A673 (cell line): ENCODE results near the gene KISS1R. TPM values are rescaled to one million over a fixed set of nuclear protein-coding genes. Genes with fewer than 3 reads are reported as not detected.

ENCODE experiments used
- BruUV-seq: library from RNA; stranded (reverse); fragments of 400-500 nt; replicated peaks from 2 replicates; lab custom pipeline; 2021; lab: Mats Ljungman, UMichigan
- CTCF ChIA-PET: fragments of 300-600 bp; sonication (Branson Sonifier 250); formaldehyde crosslinking; loops from one replicate; lab custom pipeline; 2022; ENCODE audit warnings: antibody characterized with exemption; lab: Charles Lee
- POLR2A ChIA-PET: fragments of 300-600 bp; sonication (Branson Sonifier 250); formaldehyde crosslinking; loops from one replicate; lab custom pipeline; 2022; ENCODE audit warnings: antibody characterized with exemption; ENCODE audit not compliant: low non-redundant PET; lab: Charles Lee
- DNase-seq: peaks from one replicate; pipeline ENCODE4 v3.0.0-alpha.2; 2015; ENCODE audit warnings: low spot score
- H3K27ac ChIP-seq: fragments of 200-600 bp; sonication (generic); 2 replicates; pipeline ENCODE4 v1.5.1; 2016; ENCODE audit warnings: mixed run types, low read depth, mild to moderate bottlenecking, mixed read lengths, antibody characterized with exemption, low read length; ENCODE audit not compliant: poor library complexity, severe bottlenecking
- H3K27me3 ChIP-seq: fragments of 200-600 bp; sonication (generic); replicated peaks from 2 replicates; pipeline ENCODE4 v1.6.1; 2017; ENCODE audit warnings: mixed run types, low read depth, mild to moderate bottlenecking, mixed read lengths, antibody characterized with exemption, low read length; ENCODE audit not compliant: insufficient read depth, poor library complexity
- H3K36me3 ChIP-seq: fragments of 200-600 bp; sonication (generic); 2 replicates; pipeline ENCODE4 v1.6.1; 2016; ENCODE audit warnings: mixed run types, mild to moderate bottlenecking, mixed read lengths, antibody characterized with exemption, low read length; ENCODE audit not compliant: insufficient read depth, poor library complexity, severe bottlenecking
- H3K4me1 ChIP-seq: fragments of 200-600 bp; sonication (generic); 2 replicates; pipeline ENCODE4 v1.6.1; 2017; ENCODE audit warnings: mixed run types, mild to moderate bottlenecking, mixed read lengths, antibody characterized with exemption, low read length; ENCODE audit not compliant: insufficient read depth, poor library complexity, severe bottlenecking
- H3K4me3 ChIP-seq: fragments of 200-600 bp; sonication (generic); 2 replicates; pipeline ENCODE4 v1.5.1; 2016; ENCODE audit warnings: low read depth, mixed run types, mild to moderate bottlenecking, mixed read lengths, low read length; ENCODE audit not compliant: poor library complexity, severe bottlenecking
- H3K9me3 ChIP-seq: fragments of 200-600 bp; sonication (generic); 2 replicates; pipeline ENCODE4 v1.6.1; 2016; ENCODE audit warnings: mixed run types, low read depth, mild to moderate bottlenecking, mixed read lengths, antibody characterized with exemption, low read length; ENCODE audit not compliant: poor library complexity, severe bottlenecking
- EZH2 ChIP-seq: fragments of 200-600 bp; sonication (generic); IDR thresholded peaks from 2 replicates; pipeline ENCODE4 v1.6.1; 2017; ENCODE audit warnings: borderline replicate concordance, low read depth, mild to moderate bottlenecking, mixed read lengths, antibody characterized with exemption, low read length; ENCODE audit not compliant: poor library complexity, severe bottlenecking
- intact Hi-C: fragments of 100-400 bp; cut with micrococcal nuclease; formaldehyde crosslinking; loops from one replicate; pipeline ENCODE4 v1.10.0; 2022; ENCODE audit not compliant: unreplicated experiment
- total RNA-seq: library from RNA; stranded (reverse); gene quantifications from 2 replicates; pipeline ENCODE4 v1.2.3, GENCODE V29; 2021
- TF ChIP-seq, protein P1 (sequence below): fragments of 300-800, 200-600 bp; sonication (generic); conservative IDR thresholded peaks from 2 replicates; pipeline ENCODE4 v1.5.1; 2017; ENCODE audit warnings: low read depth, mild to moderate bottlenecking, antibody characterized with exemption, low read length, moderate library complexity, mixed read lengths

KISS1R gene
- total RNA-seq, 1 experiment from 2014 or later = not detected

DNA sequence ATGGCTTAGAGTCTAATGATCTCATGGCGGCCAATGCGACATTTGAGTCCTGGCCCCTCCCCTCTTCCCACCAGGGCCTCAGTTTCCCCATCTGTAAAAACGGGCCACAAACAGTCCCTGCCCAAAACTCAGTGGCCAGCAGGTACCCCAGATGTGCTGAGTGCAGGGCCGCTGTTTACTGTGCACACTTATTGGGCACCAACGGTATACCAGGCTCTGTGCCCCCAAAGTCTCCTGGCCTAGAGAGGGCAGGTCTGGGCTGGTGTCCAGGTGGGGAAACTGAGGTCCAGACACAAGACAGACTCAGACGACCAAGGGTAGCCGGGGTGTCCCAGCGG is 43.4 kb downstream of the KISS1R start:
- CTCF ChIA-PET = no interaction called here
- BruUV-seq = no TSS peak
- Histone ChIP-seq H3K27ac (no peak overlapping the region), H3K9me3 (no peaks in the 10 kb centered on the region), H3K36me3 (peaks cover 6% of the 10 kb centered on the region), H3K4me3 (no peak overlapping the region), H3K4me1 (peaks cover 8% of the 10 kb centered on the region), H3K27me3 (no peaks in the 10 kb centered on the region)
- DNase-seq = no peak
- POLR2A ChIA-PET = no interaction called here
- intact Hi-C loops = no loop called here
- no peak for TF ChIP-seq EZH2
- TF ChIP-seq, protein P1, sequence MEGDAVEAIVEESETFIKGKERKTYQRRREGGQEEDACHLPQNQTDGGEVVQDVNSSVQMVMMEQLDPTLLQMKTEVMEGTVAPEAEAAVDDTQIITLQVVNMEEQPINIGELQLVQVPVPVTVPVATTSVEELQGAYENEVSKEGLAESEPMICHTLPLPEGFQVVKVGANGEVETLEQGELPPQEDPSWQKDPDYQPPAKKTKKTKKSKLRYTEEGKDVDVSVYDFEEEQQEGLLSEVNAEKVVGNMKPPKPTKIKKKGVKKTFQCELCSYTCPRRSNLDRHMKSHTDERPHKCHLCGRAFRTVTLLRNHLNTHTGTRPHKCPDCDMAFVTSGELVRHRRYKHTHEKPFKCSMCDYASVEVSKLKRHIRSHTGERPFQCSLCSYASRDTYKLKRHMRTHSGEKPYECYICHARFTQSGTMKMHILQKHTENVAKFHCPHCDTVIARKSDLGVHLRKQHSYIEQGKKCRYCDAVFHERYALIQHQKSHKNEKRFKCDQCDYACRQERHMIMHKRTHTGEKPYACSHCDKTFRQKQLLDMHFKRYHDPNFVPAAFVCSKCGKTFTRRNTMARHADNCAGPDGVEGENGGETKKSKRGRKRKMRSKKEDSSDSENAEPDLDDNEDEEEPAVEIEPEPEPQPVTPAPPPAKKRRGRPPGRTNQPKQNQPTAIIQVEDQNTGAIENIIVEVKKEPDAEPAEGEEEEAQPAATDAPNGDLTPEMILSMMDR = no peak

DNA sequence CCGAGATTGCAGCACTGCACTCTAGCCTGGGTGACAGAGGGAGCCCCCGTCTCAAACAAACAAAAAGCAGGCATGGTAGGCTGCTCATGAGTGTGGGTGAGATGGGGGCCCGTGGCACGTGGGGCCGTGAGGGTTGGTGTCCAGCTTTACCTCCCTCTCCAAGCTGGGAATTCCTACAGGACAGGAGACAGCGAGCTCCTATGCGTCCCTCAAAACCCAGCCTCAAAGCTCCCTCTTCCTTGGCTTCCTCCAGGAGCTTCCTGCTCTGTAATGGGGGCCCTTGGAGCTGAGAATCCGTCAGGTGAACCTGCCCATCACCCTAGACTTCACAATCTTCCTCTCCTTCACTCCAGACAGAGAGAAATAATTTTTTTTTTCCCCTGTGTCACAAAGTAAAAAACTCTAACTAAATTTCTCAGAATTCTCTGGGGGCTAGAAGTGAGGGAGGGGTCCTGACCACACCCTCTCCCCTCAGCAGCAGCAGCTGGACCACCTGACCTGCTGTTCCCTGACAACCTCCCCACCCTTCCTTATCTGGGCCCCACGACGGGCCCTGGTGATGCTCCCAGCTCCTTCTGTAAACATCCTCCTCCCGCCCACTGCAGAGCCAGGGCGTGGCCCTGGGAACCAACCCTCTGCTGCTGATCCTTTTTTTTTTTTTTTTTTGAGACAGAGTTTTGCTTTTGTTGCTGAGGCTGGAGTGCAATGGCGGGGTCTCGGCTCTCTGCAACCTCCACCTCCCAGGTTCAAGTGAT is 44.9 kb downstream of the KISS1R start:
- intact Hi-C loops = no loop called here
- H3K27ac ChIP-seq = no peak overlapping the region

DNA sequence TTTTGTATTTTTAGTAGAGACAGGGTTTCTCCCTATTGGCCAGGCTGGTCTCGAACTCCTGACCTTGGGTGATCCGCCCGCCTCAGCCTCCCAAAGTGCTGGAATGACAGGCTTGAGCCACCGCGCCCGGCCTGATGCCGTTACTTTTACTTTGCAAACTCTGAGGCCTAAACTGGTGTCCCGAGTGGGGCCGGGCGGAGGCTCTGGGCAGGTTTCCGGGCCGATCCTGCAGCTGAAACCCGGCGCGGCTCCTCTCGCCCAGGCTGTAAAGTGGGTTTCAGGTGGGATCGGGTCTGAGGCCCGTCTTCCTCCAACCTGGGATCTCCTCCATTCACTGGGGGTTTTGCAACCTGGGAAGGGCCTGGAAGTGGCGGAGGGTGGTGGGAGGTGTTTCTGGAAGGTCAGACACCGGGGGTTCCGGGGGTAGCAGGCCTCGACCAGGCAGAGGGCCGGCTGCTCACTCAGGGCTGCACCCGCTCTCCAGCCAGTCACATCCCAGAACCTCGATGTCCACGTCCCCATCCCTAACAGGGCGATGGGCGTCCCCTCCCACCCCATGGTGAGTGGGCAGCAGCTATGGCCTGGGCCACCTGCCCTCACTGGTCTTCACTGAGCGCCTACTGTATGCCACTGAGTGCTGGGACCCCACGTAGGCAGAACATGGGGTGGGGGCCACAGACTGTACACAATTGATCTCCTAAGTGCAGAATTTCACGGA is 45.7 kb downstream of the KISS1R start:
- POLR2A ChIA-PET = no interaction called here
- intact Hi-C loops = no loop called here

More for the DNA sequence above, 44.9 kb downstream of the KISS1R start:
- no TSS peak for BruUV-seq
- Histone ChIP-seq H3K36me3 (peaks cover 6% of the 10 kb centered on the region), H3K4me3 (no peak overlapping the region), H3K27me3 (no peaks in the 10 kb centered on the region), H3K9me3 (no peaks in the 10 kb centered on the region), H3K4me1 (no peaks in the 10 kb centered on the region)
- ChIA-PET POLR2A (no interaction called here), CTCF (no interaction called here)
- no peak for DNase-seq
- no peak for TF ChIP-seq EZH2
- TF ChIP-seq, protein P1 = no peak

More for the DNA sequence above, 45.7 kb downstream of the KISS1R start:
- no TSS peak for BruUV-seq
- DNase-seq = no peak
- Histone ChIP-seq H3K36me3 (peaks cover 10% of the 10 kb centered on the region), H3K27ac (no peak overlapping the region), H3K4me1 (no peaks in the 10 kb centered on the region), H3K9me3 (no peaks in the 10 kb centered on the region), H3K4me3 (no peak overlapping the region), H3K27me3 (no peaks in the 10 kb centered on the region)
- no peak for TF ChIP-seq EZH2
- TF ChIP-seq, protein P1 = no peak
- CTCF ChIA-PET = no interaction called here
